ENCODE data around the gene PRTN3.
"Not testable (repeated sequence)": the region's sequence is repeated elsewhere in the genome, so short reads cannot be mapped to it uniquely, and the experiment has no call there.

PRTN3 gene

DNA sequence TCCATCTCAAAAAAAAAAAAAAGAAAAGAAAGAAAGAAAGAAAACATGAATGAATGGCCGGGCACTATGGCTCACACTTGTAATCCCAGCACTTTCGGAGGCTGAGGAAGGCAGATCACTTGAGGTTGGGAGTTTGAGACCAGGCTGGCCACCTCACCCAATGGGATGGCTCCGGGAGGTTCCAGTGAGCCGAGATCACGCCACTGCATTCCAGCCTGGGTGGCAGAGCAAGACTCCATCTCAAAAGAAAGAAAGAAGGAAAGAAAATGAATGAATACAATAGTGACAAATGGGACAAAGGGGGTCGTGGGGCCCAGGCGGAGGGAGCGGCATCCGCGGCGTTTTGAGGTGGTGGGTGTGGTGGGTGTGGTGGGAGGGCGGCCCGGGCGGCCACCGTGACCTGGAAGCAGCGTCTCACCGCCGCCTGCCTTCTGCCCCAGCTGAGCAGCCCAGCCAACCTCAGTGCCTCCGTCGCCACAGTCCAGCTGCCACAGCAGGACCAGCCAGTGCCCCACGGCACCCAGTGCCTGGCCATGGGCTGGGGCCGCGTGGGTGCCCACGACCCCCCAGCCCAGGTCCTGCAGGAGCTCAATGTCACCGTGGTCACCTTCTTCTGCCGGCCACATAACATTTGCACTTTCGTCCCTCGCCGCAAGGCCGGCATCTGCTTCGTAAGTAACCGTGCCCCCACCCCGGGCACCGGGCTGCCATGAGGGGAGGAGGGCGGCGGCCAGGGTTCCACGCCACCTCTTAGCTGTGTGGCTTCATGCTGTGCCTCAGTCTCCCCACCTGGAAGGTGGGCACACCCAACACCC lies 5.1 kb downstream of the PRTN3 start:
- no peak for TF ChIP-seq ZFX (IDR thresholded peaks at IDR 0.05)
- TF ChIP-seq, protein P1, sequence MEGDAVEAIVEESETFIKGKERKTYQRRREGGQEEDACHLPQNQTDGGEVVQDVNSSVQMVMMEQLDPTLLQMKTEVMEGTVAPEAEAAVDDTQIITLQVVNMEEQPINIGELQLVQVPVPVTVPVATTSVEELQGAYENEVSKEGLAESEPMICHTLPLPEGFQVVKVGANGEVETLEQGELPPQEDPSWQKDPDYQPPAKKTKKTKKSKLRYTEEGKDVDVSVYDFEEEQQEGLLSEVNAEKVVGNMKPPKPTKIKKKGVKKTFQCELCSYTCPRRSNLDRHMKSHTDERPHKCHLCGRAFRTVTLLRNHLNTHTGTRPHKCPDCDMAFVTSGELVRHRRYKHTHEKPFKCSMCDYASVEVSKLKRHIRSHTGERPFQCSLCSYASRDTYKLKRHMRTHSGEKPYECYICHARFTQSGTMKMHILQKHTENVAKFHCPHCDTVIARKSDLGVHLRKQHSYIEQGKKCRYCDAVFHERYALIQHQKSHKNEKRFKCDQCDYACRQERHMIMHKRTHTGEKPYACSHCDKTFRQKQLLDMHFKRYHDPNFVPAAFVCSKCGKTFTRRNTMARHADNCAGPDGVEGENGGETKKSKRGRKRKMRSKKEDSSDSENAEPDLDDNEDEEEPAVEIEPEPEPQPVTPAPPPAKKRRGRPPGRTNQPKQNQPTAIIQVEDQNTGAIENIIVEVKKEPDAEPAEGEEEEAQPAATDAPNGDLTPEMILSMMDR (conservative IDR thresholded peaks at IDR 0.05): no peak
- H3K27ac ChIP-seq: no peak overlapping the region

DNA sequence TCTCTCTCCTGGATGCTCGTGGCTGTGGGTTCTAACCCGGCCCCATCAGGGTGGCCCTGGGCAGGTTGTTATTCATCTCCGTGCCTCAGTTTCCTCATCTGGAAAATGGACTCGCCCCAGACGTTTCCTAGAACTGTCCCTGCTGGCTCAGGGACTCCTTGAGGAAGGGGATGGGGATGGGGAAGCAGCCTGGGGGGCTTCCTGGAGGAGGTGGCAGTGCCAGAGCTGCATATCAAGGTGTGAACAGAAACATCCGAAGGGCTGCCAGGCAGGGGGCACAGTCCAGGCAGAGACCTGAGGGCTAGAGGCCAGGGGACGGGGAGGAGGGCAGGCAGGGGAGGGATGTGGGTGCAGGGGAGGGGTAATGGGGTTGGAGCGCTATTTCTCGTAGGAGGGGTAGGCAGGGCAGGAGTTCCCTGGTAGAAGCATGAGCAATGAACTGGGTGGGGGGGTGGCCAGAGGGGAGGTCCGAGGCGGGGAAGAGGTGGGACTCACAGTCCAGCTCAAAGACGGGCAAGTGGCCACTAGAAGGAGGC lies 7.7 kb downstream of the PRTN3 start:
- no peak overlapping the region for H3K27ac ChIP-seq
- no peak for TF ChIP-seq ZFX (IDR thresholded peaks at IDR 0.05)
- TF ChIP-seq, protein P1 (conservative IDR thresholded peaks at IDR 0.05): no peak

DNA sequence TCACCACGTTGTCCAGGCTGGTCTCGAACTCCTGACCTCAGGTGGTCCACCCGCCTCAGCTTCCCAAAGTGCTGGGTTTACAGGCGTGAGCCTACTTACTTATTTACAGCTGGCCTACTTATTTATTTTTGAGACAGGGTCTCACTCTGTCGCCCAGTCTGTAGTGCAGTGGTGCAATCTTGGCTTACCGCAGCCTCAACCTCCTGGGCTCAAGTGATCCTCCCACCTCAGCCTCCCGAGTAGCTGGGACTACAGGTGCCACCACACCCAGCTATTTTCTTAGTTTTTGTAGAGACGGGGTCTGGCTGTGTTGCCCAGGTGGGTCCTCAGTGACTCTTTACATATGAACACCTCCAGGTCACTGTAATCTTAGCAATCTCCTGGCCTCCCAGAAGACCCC lies 8.4 kb downstream of the PRTN3 start:
- not testable (repeated sequence) for H3K27ac ChIP-seq

GRCh38 chr19:850221-850978 lies 9.6 kb downstream of the PRTN3 start:
- TF ChIP-seq, protein P1 (conservative IDR thresholded peaks at IDR 0.05): no peak
- no peak for TF ChIP-seq ZFX (IDR thresholded peaks at IDR 0.05)
- H3K27ac ChIP-seq: peak overlapping the region; percentile 13; the same call in 1 of the 2 replicates

DNA sequence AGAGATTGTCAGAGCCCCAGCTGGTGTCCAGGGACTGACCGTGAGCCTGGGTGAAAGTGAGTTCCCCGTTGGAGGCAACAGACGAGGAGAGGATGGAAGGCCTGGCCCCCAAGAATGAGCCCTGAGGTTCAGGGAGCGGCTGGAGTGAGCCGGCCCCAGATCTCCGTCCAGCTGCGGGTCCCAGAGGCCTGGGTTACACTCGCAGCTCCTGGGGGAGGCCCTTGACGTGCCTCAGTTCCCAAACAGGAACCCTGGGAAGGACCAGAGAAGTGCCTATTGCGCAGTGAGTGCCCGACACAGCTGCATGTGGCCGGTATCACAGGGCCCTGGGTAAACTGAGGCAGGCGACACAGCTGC lies 10.2 kb downstream of the PRTN3 start:
- no peak for TF ChIP-seq ZFX (IDR thresholded peaks at IDR 0.05)
- TF ChIP-seq, protein P1 (conservative IDR thresholded peaks at IDR 0.05): no peak
- H3K27ac ChIP-seq: peak overlapping the region; percentile 13; the same call in 1 of the 2 replicates

GRCh38 chr19:852136-853013 lies 11.6 kb downstream of the PRTN3 start, which contains the start of gene ELANE:
ELANE (plus strand) TSS chr19:852303; CDS start chr19:852329, 26 bp downstream.
- TF ChIP-seq, protein P1 (conservative IDR thresholded peaks at IDR 0.05): no peak
- no peak for TF ChIP-seq ZFX (IDR thresholded peaks at IDR 0.05)
- no peak within 1 kb of the TSS for H3K27ac ChIP-seq

DNA sequence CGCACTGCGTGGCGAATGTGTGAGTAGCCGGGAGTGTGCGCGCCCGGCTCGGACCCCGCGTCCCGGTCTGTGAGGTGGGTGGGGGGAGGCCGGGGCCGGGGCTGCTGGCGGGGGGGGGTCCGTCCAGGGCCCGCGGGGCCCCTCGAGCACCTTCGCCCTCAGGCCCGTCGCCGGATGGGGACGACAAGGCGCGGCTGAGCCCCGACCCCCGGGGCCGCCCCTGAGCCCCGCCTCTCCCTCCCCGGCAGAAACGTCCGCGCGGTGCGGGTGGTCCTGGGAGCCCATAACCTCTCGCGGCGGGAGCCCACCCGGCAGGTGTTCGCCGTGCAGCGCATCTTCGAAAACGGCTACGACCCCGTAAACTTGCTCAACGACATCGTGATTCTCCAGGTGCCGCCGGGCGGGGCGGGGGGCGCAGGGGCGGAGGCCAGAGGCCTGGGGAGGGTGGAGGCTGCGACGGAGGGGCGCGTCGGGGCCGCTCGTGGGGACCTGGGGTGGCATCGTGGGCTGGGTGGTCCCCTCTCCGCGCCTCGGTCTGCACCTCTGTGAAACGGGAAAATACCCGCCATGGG lies 12.3 kb downstream of the PRTN3 start:
- TF ChIP-seq, protein P1 (conservative IDR thresholded peaks at IDR 0.05): no peak
- TF ChIP-seq ZFX (IDR thresholded peaks at IDR 0.05): no peak
- no peak overlapping the region for H3K27ac ChIP-seq

GRCh38 chr19:853614-854220 lies 12.9 kb downstream of the PRTN3 start:
- H3K27ac ChIP-seq: not testable (repeated sequence)

Measured in C4-2B (cell line).